Central memory CD8-positive, alpha-beta T cell (primary cell): ENCODE results near the gene SEZ6.

Experiments
- ATAC-seq: fragments of 150-1000 bp; cut with Tn5 transposase; replicated peaks from 2 replicates; pipeline ENCODE4 v1.10.0; 2022; ENCODE audit warnings: mild to moderate bottlenecking, moderate FRiP score, moderate number of reproducible peaks; ENCODE audit not compliant: poor library complexity, severe bottlenecking; ENCODE audit errors: extremely low read depth
- DNase-seq, 2 donors: peaks; one replicate each; pipeline ENCODE4 v3.0.0; 2021; ENCODE audit warnings: low spot score in 2 of 2
- H3K27ac Mint-ChIP-seq: one replicate; pipeline ENCODE4 v1.8.0; 2022; ENCODE audit warnings: low read depth, mild to moderate bottlenecking, moderate library complexity, mixed read lengths
- H3K27me3 Mint-ChIP-seq: one replicate; pipeline ENCODE4 v1.8.0; 2022; ENCODE audit warnings: mixed read lengths
- H3K36me3 Mint-ChIP-seq: one replicate; pipeline ENCODE4 v1.8.0; 2022; ENCODE audit warnings: mild to moderate bottlenecking, moderate library complexity, mixed read lengths; ENCODE audit not compliant: insufficient read depth
- H3K4me1 Mint-ChIP-seq: one replicate; pipeline ENCODE4 v1.8.0; 2022; ENCODE audit warnings: mixed read lengths
- H3K4me3 Mint-ChIP-seq: one replicate; pipeline ENCODE4 v1.8.0; 2022; ENCODE audit warnings: mild to moderate bottlenecking, moderate library complexity, mixed read lengths
- H3K9me3 Mint-ChIP-seq: one replicate; pipeline ENCODE4 v1.8.0; 2022; ENCODE audit warnings: mixed read lengths

The SEZ6 gene

GRCh38 chr17:29031488-29031887 is 25.7 kb upstream of the SEZ6 start:
- no peak for DNase-seq
- H3K27me3 Mint-ChIP-seq, result peaks cover 19% of the 10 kb centered on the region
- H3K9me3 Mint-ChIP-seq, result peaks cover 6% of the 10 kb centered on the region
- peaks cover 3% of the 10 kb centered on the region for H3K36me3 Mint-ChIP-seq
- no peaks in the 10 kb centered on the region for H3K4me1 Mint-ChIP-seq
- ATAC-seq, result no peak
- H3K4me3 Mint-ChIP-seq, result no peak overlapping the region
- no peak overlapping the region for H3K27ac Mint-ChIP-seq

- Mint-ChIP-seq H3K27me3 (peaks cover 80% of the 10 kb centered on the region), H3K27ac (no peak overlapping the region), H3K4me1 (peaks cover 2% of the 10 kb centered on the region), H3K9me3 (no peaks in the 10 kb centered on the region), H3K36me3 (peaks cover 1% of the 10 kb centered on the region), H3K4me3 (no peak overlapping the region)
- ATAC-seq (no peak), DNase-seq (no peak)
Observed at GRCh38 chr17:29024316-29024952, 18.6 kb upstream of the SEZ6 start.

- Mint-ChIP-seq H3K27ac (no peak overlapping the region), H3K4me3 (no peak overlapping the region), H3K36me3 (no peaks in the 10 kb centered on the region), H3K9me3 (no peaks in the 10 kb centered on the region), H3K4me1 (peaks cover 10% of the 10 kb centered on the region), H3K27me3 (peaks cover 87% of the 10 kb centered on the region)
- ATAC-seq (no peak), DNase-seq (no peak)
Observed at GRCh38 chr17:29022074-29022473, 16.2 kb upstream of the SEZ6 start.

DNA sequence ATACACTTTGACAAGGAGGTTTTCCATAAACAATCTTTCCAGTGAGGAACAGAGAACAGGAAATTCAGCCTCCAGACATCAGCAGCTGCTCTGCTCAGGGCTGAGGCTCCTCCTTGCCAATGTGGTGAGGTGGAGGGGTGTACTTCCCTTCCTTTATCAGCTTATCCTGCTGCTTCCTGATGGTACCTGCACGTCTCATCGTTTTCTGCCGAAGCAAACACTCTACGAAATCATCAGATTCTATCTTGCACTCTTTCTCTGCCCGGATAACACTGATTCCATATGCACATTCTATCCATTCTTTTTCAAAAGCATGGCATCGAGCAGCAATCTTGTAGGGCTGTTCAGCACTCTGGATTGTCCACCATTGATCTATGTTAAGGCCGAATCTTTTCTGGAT is 15.4 kb upstream of the SEZ6 start:
- no peak overlapping the region for H3K4me3 Mint-ChIP-seq
- H3K27ac Mint-ChIP-seq, result no peak overlapping the region
- no peak for DNase-seq
- H3K9me3 Mint-ChIP-seq, result no peaks in the 10 kb centered on the region
- H3K4me1 Mint-ChIP-seq, result peaks cover 10% of the 10 kb centered on the region
- H3K36me3 Mint-ChIP-seq, result no peaks in the 10 kb centered on the region
- no peak for ATAC-seq
- peaks cover 88% of the 10 kb centered on the region for H3K27me3 Mint-ChIP-seq

GRCh38 chr17:29020576-29020975 is 14.7 kb upstream of the SEZ6 start:
- no peaks in the 10 kb centered on the region for H3K9me3 Mint-ChIP-seq
- peaks cover 92% of the 10 kb centered on the region for H3K27me3 Mint-ChIP-seq
- no peak overlapping the region for H3K27ac Mint-ChIP-seq

DNA sequence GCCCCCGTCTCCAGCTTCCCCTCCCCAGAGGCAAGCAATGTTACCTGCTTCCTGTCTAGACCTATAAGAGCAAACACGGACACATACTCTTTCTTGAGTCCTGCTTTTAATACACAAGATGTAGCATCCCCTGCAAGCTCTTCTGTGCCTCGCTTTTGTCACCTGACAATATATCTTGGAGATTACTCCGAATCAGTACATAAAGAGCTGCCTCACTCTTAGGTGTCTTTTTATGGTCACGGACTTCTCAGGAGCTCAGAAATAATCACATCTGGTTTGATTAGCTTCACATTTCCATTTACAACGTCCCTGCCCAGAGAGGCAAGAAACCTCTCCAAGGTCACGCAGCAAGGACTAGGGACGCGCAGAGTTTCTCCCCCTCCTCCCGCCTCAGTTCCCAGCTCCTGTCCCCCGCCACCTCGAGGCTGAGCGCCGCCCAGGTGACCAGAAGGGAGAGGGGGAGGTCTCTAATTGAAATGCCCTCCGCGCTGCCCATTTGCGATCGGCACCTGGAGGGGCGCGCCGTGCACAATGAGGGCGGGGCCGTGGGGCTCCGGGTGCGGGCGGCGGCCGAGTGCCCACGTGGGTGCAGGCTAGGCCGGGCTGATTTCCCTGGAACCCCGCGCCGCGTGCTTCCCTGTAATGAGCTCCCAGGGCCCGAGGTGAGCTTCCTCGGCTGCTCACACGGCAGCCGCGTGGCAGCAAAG is 13.8 kb upstream of the SEZ6 start:
- no peak overlapping the region for H3K4me3 Mint-ChIP-seq
- H3K36me3 Mint-ChIP-seq, result no peaks in the 10 kb centered on the region
- H3K9me3 Mint-ChIP-seq, result no peaks in the 10 kb centered on the region
- ATAC-seq, result peak; percentile 3
- H3K27ac Mint-ChIP-seq, result no peak overlapping the region
- peaks cover 10% of the 10 kb centered on the region for H3K4me1 Mint-ChIP-seq
- no peak for DNase-seq
- H3K27me3 Mint-ChIP-seq, result peaks cover 91% of the 10 kb centered on the region

More at GRCh38 chr17:29020576-29020975, 14.7 kb upstream of the SEZ6 start:
- Mint-ChIP-seq H3K4me1 (peaks cover 10% of the 10 kb centered on the region), H3K4me3 (no peak overlapping the region), H3K36me3 (no peaks in the 10 kb centered on the region)
- ATAC-seq (no peak), DNase-seq (no peak)

- no peak overlapping the region for H3K27ac Mint-ChIP-seq
- no peak for ATAC-seq
- H3K27me3 Mint-ChIP-seq, result peaks cover 89% of the 10 kb centered on the region
- no peaks in the 10 kb centered on the region for H3K9me3 Mint-ChIP-seq
- H3K4me3 Mint-ChIP-seq, result no peak overlapping the region
- DNase-seq, result no peak
- H3K36me3 Mint-ChIP-seq, result no peaks in the 10 kb centered on the region
- peaks cover 10% of the 10 kb centered on the region for H3K4me1 Mint-ChIP-seq
Observed at GRCh38 chr17:29018788-29019474, 13.1 kb upstream of the SEZ6 start.

- Mint-ChIP-seq H3K27me3 (peaks cover 66% of the 10 kb centered on the region), H3K4me1 (peaks cover 10% of the 10 kb centered on the region), H3K4me3 (no peak overlapping the region), H3K9me3 (no peaks in the 10 kb centered on the region), H3K27ac (no peak overlapping the region), H3K36me3 (no peaks in the 10 kb centered on the region)
- DNase-seq (no peak), ATAC-seq (no peak)
Observed at GRCh38 chr17:29016345-29017210, 10.7 kb upstream of the SEZ6 start.

GRCh38 chr17:29014716-29015115 is 8.9 kb upstream of the SEZ6 start:
- ATAC-seq, result no peak
- Mint-ChIP-seq H3K36me3 (no peaks in the 10 kb centered on the region), H3K9me3 (no peaks in the 10 kb centered on the region), H3K4me1 (peaks cover 10% of the 10 kb centered on the region), H3K4me3 (no peak overlapping the region), H3K27me3 (peaks cover 65% of the 10 kb centered on the region), H3K27ac (no peak overlapping the region)
- DNase-seq, result no peak

DNA sequence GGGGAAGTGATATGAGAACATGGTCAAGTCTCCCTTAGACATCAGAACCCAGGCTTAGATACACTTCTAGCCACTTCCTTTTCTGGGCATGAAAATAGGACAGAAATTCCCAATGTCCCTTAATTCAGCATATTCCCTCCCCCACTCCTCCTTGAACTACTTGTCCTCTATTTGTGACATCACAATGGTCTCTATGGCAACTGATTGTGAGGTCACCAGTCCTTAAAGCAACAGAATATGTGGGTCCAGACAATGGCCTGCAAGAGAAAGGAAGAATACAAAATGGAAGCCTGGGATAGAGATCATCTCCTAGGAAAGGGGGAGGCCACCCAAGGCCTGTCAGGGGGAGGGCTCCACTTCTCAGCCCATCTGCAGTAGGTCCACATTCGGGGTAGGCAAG is 6.7 kb upstream of the SEZ6 start:
- Mint-ChIP-seq H3K9me3 (no peaks in the 10 kb centered on the region), H3K4me3 (no peak overlapping the region), H3K4me1 (no peaks in the 10 kb centered on the region), H3K36me3 (no peaks in the 10 kb centered on the region), H3K27me3 (peaks cover 65% of the 10 kb centered on the region), H3K27ac (no peak overlapping the region)
- ATAC-seq (no peak), DNase-seq (no peak)

- no peak overlapping the region for H3K4me3 Mint-ChIP-seq
- H3K36me3 Mint-ChIP-seq, result no peaks in the 10 kb centered on the region
- peaks cover 65% of the 10 kb centered on the region for H3K27me3 Mint-ChIP-seq
- no peaks in the 10 kb centered on the region for H3K9me3 Mint-ChIP-seq
- H3K27ac Mint-ChIP-seq, result no peak overlapping the region
- no peak for DNase-seq
- no peak for ATAC-seq
- H3K4me1 Mint-ChIP-seq, result no peaks in the 10 kb centered on the region
Observed at GRCh38 chr17:29010586-29010985, 4.8 kb upstream of the SEZ6 start.

DNA sequence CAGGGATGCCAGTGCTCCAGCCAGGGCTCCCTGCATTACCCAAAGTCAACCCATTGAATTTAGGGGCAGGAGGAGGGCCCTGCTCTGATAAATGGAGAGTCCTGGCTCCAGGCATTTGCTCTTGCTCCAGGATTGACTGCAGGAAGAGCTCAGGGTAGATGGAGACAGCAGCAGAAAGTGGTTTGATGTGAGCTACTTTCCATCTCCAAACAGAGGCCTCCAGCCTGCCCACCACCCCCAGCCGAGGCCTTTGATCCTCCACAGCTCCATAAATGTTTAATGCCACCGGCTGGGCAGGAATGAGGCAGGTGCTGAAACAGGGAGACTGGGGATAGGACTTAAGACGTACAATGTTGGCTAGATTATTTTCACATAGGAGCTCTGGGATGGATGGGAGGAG is 4.3 kb upstream of the SEZ6 start:
- no peak for DNase-seq
- Mint-ChIP-seq H3K4me3 (no peak overlapping the region), H3K4me1 (no peaks in the 10 kb centered on the region), H3K9me3 (no peaks in the 10 kb centered on the region), H3K27me3 (peaks cover 63% of the 10 kb centered on the region), H3K36me3 (no peaks in the 10 kb centered on the region), H3K27ac (no peak overlapping the region)
- ATAC-seq, result no peak
